AG09309 (cell line): ENCODE measurements around the gene HK1.
"Not testable (repeated sequence)": the region's sequence is repeated elsewhere in the genome, so short reads cannot be mapped to it uniquely, and the experiment has no call there.

Source experiments
- DNase-seq: peaks from one replicate; pipeline ENCODE4 v3.0.0-alpha.2; 2010; ENCODE audit warnings: low read depth
- H3K4me3 ChIP-seq: 2 replicates; pipeline ENCODE4 v1.5.1; 2011; ENCODE audit warnings: mild to moderate bottlenecking, low read depth, low read length, moderate library complexity; ENCODE audit not compliant: control insufficient read depth
- TF ChIP-seq, protein P1 (sequence below): IDR thresholded peaks from 2 replicates; pipeline ENCODE4 v1.5.1; 2011; ENCODE audit warnings: mild to moderate bottlenecking, low read depth, low read length, inconsistent platforms; ENCODE audit not compliant: insufficient read depth, control insufficient read depth; ENCODE audit errors: missing control alignments

HK1 gene

DNA sequence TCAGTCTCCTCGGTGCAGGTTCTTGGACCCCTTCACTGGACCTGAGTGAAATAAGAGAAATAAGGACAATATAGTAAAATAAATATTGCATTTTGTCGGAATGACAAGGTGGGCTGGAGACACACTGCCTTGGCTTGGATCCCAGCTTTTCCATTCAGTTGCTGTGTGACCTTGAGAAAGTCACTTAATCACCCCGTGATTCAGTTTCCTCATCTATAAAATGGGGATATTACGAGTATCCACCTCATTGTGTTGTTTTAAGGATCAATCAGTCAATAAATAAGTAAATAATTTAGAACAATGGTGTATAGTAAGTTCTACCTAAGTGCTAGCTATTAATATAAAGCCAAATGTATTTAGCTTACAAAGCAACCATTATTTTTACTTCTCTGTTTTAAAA, 29.1 kb downstream of the HK1 start:
- H3K4me3 ChIP-seq, result no peak overlapping the region
- DNase-seq, result no peak
- TF ChIP-seq, protein P1, sequence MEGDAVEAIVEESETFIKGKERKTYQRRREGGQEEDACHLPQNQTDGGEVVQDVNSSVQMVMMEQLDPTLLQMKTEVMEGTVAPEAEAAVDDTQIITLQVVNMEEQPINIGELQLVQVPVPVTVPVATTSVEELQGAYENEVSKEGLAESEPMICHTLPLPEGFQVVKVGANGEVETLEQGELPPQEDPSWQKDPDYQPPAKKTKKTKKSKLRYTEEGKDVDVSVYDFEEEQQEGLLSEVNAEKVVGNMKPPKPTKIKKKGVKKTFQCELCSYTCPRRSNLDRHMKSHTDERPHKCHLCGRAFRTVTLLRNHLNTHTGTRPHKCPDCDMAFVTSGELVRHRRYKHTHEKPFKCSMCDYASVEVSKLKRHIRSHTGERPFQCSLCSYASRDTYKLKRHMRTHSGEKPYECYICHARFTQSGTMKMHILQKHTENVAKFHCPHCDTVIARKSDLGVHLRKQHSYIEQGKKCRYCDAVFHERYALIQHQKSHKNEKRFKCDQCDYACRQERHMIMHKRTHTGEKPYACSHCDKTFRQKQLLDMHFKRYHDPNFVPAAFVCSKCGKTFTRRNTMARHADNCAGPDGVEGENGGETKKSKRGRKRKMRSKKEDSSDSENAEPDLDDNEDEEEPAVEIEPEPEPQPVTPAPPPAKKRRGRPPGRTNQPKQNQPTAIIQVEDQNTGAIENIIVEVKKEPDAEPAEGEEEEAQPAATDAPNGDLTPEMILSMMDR, result no peak

DNA sequence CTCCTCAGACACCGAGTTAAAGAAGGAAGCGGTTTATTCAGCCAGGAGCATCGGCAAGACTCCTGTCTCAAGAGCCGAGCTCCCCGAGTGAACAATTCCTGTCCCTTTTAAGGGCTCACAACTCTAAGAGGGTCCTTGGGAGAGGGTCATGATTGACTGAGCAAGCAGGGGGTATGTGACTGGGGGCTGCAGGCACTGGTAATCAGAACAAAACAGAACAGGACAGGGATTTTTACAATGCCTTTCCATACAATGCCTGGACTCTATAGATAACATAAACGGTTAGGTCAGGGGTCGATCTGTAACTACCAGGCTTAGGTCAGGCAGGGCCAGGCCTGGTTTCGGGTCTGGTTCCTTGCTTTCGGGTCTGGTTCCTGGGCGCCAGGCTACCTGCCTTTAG, 30.0 kb downstream of the HK1 start:
- not testable (repeated sequence) for DNase-seq, H3K4me3 ChIP-seq

DNA sequence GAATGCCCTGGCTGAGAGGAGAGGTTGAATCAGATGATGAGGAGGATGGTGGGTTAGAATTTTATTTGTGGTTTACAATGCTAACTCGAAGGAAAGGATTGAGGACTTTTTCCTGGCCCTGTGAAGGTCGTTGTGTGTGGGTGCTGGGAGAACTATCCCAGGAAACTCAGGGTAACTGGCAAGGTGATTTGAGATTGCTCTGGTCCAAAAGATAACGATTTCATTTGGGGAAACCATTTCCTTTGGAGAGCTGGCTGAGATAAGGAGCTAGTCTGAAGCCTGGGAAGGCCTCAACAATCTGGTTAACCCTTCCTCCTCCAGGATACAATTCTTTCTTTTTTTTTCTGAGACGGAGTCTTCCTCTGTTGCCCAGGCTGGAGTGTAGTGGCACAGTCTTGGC, 33.0 kb downstream of the HK1 start:
- DNase-seq, result no peak

DNA sequence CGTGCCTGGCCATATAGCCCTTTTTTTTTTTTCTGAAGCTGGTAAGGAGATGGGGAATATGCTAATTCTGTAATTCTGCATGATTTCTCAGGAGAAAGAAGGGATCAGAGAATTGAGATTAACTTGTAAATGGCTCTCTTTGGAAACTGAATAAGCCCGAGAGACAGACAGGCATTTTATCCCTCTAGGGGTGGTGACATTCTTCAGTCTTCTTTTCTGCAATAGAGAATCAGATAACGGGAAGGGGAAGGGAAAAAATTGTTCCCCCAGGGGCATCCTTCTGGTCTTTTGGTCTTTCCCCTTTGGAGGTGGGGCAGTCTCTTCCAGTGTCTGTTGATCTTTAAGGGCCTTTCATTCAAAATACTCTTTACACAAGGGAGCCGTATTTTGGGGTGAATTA, 34.2 kb downstream of the HK1 start:
- no peak for DNase-seq
- TF ChIP-seq, protein P1, result no peak
- H3K4me3 ChIP-seq, result no peak overlapping the region

More for the DNA sequence above, 33.0 kb downstream of the HK1 start:
- no peak overlapping the region for H3K4me3 ChIP-seq
- TF ChIP-seq, protein P1, result no peak

DNA sequence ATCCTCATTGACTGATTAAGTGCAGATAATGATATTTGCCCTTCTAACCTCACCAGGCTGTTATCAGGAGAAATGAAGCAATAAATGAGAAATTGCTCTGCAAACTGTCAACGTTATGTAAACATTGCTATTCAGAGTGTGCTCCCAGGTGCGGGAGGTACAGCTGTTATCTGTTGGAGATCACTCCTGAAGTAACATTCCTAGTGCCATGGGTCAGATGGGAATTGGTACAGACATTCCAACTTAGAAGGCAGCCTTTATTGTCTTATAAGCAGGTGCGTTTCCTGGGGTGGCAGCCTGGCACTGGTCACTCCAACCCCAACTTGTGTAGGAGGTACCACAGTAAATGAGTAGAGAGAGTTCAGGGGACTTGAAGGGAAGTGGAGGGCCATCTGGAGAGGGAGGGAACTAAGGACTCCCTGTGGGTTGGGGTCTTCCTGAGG, 36.8 kb downstream of the HK1 start:
- DNase-seq, result no peak
- TF ChIP-seq, protein P1, result no peak
- no peak overlapping the region for H3K4me3 ChIP-seq

DNA sequence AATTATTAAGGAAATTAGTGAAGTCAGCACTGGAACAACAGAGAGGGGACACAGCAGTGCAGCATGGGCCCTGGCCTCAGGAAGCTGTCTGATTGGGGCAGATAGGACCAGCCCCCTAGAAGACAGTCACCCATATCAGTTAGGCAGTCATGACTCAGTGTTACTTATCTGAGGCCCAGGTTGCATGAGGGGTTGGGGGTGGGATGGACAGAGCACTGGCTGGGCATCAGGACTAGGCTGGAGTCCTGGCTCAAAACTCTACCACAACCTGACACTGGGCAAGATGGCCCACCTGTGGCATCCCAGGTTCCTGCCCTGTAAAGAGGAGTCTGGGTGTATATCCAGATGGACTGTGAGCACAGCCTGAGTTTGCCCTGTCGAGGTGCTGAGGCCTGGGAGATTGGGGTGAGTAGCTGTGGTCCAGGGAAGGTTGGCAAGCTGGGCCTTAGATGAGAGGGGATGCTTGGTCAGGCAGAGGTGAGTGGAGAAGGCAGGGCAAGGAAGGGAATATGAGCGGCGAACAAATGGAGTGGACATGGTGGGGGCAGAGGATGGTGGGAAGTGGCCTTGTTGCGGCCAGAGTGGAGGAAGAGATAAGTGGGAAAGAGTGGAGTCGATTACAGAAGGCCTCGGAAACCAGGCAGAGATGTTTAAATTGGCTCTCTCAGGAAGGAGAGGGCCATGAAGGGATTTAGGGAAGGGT, 37.5 kb downstream of the HK1 start:
- DNase-seq, result no peak
- no peak overlapping the region for H3K4me3 ChIP-seq
- TF ChIP-seq, protein P1, result no peak

DNA sequence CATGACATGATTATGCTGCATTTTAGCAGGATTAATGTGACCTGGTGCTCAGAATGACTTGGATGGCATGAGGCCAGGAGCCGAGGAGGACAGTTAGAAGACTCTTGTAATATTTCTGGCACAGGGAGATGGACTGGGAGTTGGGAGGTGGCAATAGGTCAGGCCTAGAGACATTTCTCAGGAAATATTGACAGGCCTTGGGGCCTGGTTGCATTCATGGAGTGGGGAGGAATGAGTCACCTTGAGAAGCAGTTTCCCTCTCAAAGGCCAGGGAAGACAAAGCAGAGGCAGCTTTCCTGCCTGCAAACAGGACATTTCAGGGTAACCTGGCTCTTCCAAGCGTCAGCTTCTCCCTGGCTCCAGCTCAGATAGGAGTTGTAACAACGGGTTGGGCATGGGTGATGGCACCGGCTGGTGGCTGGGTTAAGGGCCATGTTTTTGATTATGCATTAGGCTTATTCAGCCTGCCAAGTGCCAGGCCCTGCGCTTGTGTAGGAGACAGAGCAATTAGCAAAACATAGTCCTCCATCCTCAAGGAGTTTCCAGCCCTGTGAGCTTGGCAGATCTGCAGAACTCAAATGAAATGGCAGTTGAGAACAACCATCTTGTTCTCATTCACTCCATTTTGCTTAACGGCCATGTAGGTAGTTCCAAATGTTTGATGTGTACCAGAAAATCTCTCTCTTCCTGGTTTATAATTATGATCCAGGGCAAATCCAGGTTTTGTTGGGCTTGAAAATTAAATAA, 38.2 kb downstream of the HK1 start:
- TF ChIP-seq, protein P1, result no peak

More for the DNA sequence above, 38.2 kb downstream of the HK1 start:
- no peak overlapping the region for H3K4me3 ChIP-seq
- no peak for DNase-seq
